Transverse colon (tissue), 3 donors: ENCODE data around the gene MICAL2.

Experiments used
- POLR2A ChIP-seq: fragments of 450-650 bp; IDR thresholded peaks from one replicate; pipeline ENCODE4 v1.6.1; 2016; ENCODE audit warnings: antibody characterized with exemption, mild to moderate bottlenecking, moderate library complexity
- TF ChIP-seq, protein P1 (sequence below), 5 experiments: fragments of 200-600 bp in 3 of 5; fragments of 450-650 bp in 2 of 5; sonication (generic) in 3 of 5; IDR thresholded peaks; 1 replicate in 2 of 5; 2 replicates in 3 of 5; pipeline ENCODE4 v1.5.1; 2016 to 2017; ENCODE audit warnings: antibody characterized with exemption in 5 of 5, inconsistent platforms in 3 of 5, mild to moderate bottlenecking in 2 of 5, moderate library complexity in 1 of 5

- TF ChIP-seq, protein P1, sequence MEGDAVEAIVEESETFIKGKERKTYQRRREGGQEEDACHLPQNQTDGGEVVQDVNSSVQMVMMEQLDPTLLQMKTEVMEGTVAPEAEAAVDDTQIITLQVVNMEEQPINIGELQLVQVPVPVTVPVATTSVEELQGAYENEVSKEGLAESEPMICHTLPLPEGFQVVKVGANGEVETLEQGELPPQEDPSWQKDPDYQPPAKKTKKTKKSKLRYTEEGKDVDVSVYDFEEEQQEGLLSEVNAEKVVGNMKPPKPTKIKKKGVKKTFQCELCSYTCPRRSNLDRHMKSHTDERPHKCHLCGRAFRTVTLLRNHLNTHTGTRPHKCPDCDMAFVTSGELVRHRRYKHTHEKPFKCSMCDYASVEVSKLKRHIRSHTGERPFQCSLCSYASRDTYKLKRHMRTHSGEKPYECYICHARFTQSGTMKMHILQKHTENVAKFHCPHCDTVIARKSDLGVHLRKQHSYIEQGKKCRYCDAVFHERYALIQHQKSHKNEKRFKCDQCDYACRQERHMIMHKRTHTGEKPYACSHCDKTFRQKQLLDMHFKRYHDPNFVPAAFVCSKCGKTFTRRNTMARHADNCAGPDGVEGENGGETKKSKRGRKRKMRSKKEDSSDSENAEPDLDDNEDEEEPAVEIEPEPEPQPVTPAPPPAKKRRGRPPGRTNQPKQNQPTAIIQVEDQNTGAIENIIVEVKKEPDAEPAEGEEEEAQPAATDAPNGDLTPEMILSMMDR (IDR thresholded peaks at IDR 0.05), result no peak
- no peak for TF ChIP-seq POLR2A
Measured at GRCh38 chr11:12069066-12069676, 41.2 kb upstream of the MICAL2 start.
